Right lobe of liver (tissue), 6 donors: ENCODE measurements around the gene SEMG1. TPM values are rescaled to one million over a fixed set of nuclear protein-coding genes. Genes with fewer than 3 reads are reported as not detected.

ENCODE experiments used
- ATAC-seq, 4 donors: fragments of 200-7000 bp; cut with Tn5 transposase; one replicate each; pipeline ENCODE4 v1.9.1; 2020; ENCODE audit warnings: mild to moderate bottlenecking in 4 of 4, moderate library complexity in 4 of 4
- DNase-seq, 3 donors: peaks; one replicate each; pipeline ENCODE4 v3.0.0-alpha.2; 2020
- H3K27ac ChIP-seq, 3 donors: fragments of 200-600 bp; one replicate each; pipeline ENCODE4 v1.8.0; 2022
- H3K27me3 ChIP-seq, 2 donors: fragments of 200-600 bp; one replicate each; pipeline ENCODE4 v1.8.0; 2022
- H3K36me3 ChIP-seq, 4 donors: fragments of 200-600 bp; sonication (generic) in 1 of 4; one replicate each; pipeline versions ENCODE4 v1.5.1 to v1.8.0; 2017 to 2022; ENCODE audit warnings: control low read depth in 1 of 4
- H3K4me1 ChIP-seq, 4 donors: fragments of 200-600 bp; sonication (generic) in 1 of 4; one replicate each; pipeline versions ENCODE4 v1.5.1 to v1.8.0; 2017 to 2022; ENCODE audit warnings: control low read depth in 1 of 4
- H3K4me3 ChIP-seq, 3 donors: fragments of 200-600 bp; one replicate each; pipeline ENCODE4 v1.8.0; 2022
- H3K9me3 ChIP-seq, 4 donors: fragments of 200-600 bp; sonication (generic) in 1 of 4; one replicate each; pipeline versions ENCODE4 v1.5.1 to v1.8.0; 2017 to 2022; ENCODE audit warnings: control low read depth in 1 of 4
- CTCF ChIP-seq, 4 donors: fragments of 200-600 bp in 3 of 4; fragments of 450-650 bp in 1 of 4; IDR thresholded peaks; one replicate each; pipeline versions ENCODE4 v1.5.1 to v1.8.0; 2016 to 2022; ENCODE audit warnings: antibody characterized with exemption in 4 of 4, mild to moderate bottlenecking in 2 of 4
- POLR2A ChIP-seq: fragments of 450-650 bp; IDR thresholded peaks from one replicate; pipeline ENCODE4 v1.6.1; 2017; ENCODE audit warnings: antibody characterized with exemption, mild to moderate bottlenecking
- WGBS: methylation state at CpG from one replicate; pipeline ENCODE4 v1.1.6; 2018; ENCODE audit warnings: low coverage, low lambda C conversion rate; ENCODE audit not compliant: insufficient coverage; ENCODE audit errors: missing lambda C conversion rate; 5-methylcytosine and 5-hydroxymethylcytosine counted together
- intact Hi-C, 2 donors: fragments of 100-400 bp; cut with DNase I; formaldehyde crosslinking; loops; one replicate each; pipeline versions ENCODE4 v1.11.2 to v1.14.1; 2022
- total RNA-seq, 6 experiments: library from RNA; depleted of rRNA in 2 of 6; stranded (reverse); fragments of >200 nt in 2 of 6; fragmentation: NEBNext Ultra II Directional in 3 of 6; extraction: Animal tissue kit (Norgen Biotek cat#: 25700) in 3 of 6; gene quantifications; one replicate each; pipeline versions ENCODE4 v1.1.0 to v1.2.4, GENCODE V29; 2016 to 2023
- donor health status: DM: no; HTN: yes; CAD: no.
- donor health status: DM: no; HTN: no; CAD: no.
- donor health status: DM: no; HTN: no; CAD: no.
- donor health status: DM: no; HTN: yes; CAD: no.
- donor health status: DM: no; HTN: yes; CAD: no.

SEMG1 gene
- total RNA-seq, 6 experiments from 2014 or later: not detected

DNA sequence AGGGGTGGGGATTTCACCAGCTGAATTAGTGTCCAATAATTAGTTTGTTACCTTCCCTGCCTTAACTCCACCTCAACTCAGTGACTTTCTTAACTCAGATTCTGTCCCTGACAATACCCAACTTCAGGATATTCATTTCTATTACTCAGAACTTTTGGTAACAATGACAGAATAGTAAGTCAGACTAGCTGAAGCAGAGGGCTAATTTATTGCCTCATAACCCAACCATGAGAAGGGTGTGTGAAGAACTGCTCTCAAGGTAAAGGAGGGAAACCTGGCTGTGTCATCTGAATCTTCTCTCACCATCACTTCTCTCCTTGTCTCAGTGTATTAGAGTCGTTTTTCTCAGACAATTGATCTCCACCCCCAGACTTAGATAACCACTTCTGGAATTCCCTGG lies 33.3 kb upstream of the SEMG1 start:
- Histone ChIP-seq H3K9me3 (no peaks in the 10 kb centered on the region), H3K4me3 (no peak overlapping the region), H3K4me1 (no peaks in the 10 kb centered on the region), H3K36me3 (no peaks in the 10 kb centered on the region), H3K27me3 (no peaks in the 10 kb centered on the region), H3K27ac (no peak overlapping the region)
- no peak for DNase-seq
- TF ChIP-seq CTCF (IDR thresholded peaks at IDR 0.05) (no peak), POLR2A (no peak)
- ATAC-seq: no peak
- intact Hi-C loops: no loop called here
- WGBS: 5% methylated on average over 1 of the region's 1 CpG

DNA sequence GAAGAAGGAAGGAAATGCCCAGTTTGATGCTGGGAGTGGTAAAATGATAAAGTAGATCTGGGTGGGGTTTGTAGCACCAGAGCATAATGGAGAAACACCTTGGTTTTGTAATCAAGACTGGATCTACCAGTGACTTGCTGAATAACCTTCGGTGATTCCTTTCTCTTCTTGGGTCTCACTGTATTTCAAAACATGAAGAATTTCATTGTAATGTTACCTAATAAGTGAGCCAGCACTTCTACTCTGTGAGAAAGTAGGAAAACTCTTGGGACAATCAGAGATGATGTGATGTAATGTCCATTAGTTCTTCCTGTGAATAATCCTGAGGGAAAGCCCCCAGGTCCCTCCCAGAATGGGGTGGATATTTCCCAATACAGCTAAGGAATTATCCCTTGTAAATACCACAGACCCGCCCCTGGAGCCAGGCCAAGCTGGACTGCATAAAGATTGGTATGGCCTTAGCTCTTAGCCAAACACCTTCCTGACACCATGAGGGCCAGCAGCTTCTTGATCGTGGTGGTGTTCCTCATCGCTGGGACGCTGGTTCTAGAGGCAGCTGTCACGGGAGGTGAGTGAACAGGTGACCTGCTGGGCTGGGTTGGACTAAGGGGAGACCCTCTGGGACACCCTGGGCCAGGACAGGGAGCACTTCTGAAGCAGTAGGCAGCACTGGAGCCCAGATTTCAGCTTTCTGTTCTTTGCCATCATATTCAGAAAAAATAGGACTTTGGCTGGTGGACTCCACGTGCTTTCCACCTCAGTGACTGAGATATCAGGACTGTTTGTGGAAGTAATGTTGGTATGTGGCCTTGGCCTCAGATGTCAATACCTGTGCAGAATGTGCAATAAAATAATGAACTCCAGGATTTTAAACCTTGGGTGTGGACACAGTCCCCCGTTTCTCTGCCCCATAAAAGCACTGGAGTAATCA lies 32.1 kb upstream of the SEMG1 start, which contains the start of gene PI3:
Gene PI3, plus strand, starts transcription at position 469 of the 931 bp plus-strand sequence. Its CDS starts 21 bp downstream, at position 490.
- intact Hi-C loops: no loop called here
- TF ChIP-seq CTCF (IDR thresholded peaks at IDR 0.05): no peak
- no peak for TF ChIP-seq POLR2A
- Histone ChIP-seq H3K27me3 (no peaks in the 10 kb centered on the region), H3K4me3 (no peak within 1 kb of the TSS), H3K36me3 (no peaks in the 10 kb centered on the region), H3K27ac (no peak within 1 kb of the TSS), H3K9me3 (no peaks in the 10 kb centered on the region), H3K4me1 (no peaks in the 10 kb centered on the region)
- 35% methylated on average over 3 of the region's 8 CpGs for WGBS
- ATAC-seq (no peak), DNase-seq (no peak)

DNA sequence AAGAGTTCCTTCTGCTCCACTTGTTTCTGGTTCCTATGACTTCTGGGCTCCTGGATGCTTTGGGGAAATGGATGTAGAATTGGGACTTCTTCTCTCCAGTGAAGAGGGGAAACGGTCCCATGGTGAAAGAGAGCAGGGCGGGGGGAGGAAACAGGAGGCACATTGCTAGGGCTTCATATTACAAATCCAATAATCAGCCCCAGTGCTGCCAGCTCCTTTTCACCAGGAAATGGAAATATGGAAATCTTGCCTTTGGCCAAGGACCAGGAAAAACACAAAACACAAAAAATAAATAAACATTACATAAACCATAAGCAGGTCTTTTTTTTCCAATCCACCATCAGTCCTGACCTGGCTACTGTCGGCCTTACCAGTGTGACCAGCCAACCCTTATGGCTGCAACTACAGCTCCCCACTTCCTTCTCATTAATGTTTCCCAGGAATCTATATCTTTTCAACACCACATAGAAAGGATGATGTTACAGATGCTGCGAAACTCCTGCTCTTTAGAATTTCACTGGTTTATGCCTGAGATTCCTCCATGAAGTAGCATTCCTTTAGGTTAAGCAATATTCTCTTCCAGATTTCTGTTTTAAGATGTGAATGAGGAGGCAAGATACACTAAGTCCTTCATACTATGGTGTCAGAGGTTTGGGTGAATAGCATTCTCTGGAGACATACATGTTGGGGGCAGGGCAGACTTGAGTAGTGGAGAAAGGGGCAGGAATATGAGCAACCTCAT lies 30.1 kb upstream of the SEMG1 start:
- Histone ChIP-seq H3K4me1 (no peaks in the 10 kb centered on the region), H3K27ac (no peak overlapping the region), H3K36me3 (no peaks in the 10 kb centered on the region), H3K9me3 (no peaks in the 10 kb centered on the region), H3K27me3 (no peaks in the 10 kb centered on the region), H3K4me3 (no peak overlapping the region)
- TF ChIP-seq CTCF (IDR thresholded peaks at IDR 0.05) (no peak), POLR2A (no peak)
- ATAC-seq (no peak), DNase-seq (no peak)
- intact Hi-C loops: no loop called here
- 74% methylated on average over 4 of the region's 4 CpGs for WGBS

GRCh38 chr20:45179166-45179565 lies 27.7 kb upstream of the SEMG1 start:
- Histone ChIP-seq H3K4me1 (no peaks in the 10 kb centered on the region), H3K4me3 (no peak overlapping the region), H3K36me3 (no peaks in the 10 kb centered on the region), H3K9me3 (no peaks in the 10 kb centered on the region), H3K27ac (no peak overlapping the region), H3K27me3 (no peaks in the 10 kb centered on the region)
- DNase-seq (no peak), ATAC-seq (no peak)
- intact Hi-C loops: no loop called here
- 17% methylated on average over 1 of the region's 2 CpGs for WGBS
- TF ChIP-seq CTCF (IDR thresholded peaks at IDR 0.05) (no peak), POLR2A (no peak)
